GM21529 (cell line): ENCODE measurements around the gene PSKH1.
"Not testable (repeated sequence)": the region's sequence is repeated elsewhere in the genome, so short reads cannot be mapped to it uniquely, and the experiment has no call there.

ENCODE experiments used
- ATAC-seq: cut with Tn5 transposase; IDR thresholded peaks from one replicate; pipeline ENCODE4 v1.9.1; 2021; ENCODE audit not compliant: unreplicated experiment

PSKH1 gene

GRCh38 chr16:67957622-67958021 is 64.6 kb downstream of the PSKH1 start:
- no peak for ATAC-seq

- no peak for ATAC-seq
Observed at GRCh38 chr16:67959536-67960329, 66.7 kb downstream of the PSKH1 start.

- ATAC-seq = no peak
Observed at GRCh38 chr16:67961551-67961957, 68.5 kb downstream of the PSKH1 start.

GRCh38 chr16:67962135-67962534 is 69.1 kb downstream of the PSKH1 start:
- ATAC-seq = no peak

GRCh38 chr16:67963292-67963661 is 70.2 kb downstream of the PSKH1 start:
- ATAC-seq = no peak

- no peak for ATAC-seq
Observed at GRCh38 chr16:67963662-67964321, 70.7 kb downstream of the PSKH1 start.

- ATAC-seq = no peak
Observed at GRCh38 chr16:67964477-67965131, 71.5 kb downstream of the PSKH1 start.

GRCh38 chr16:67965668-67966548 is 72.9 kb downstream of the PSKH1 start:
- ATAC-seq = no peak

GRCh38 chr16:67966549-67967182 is 73.6 kb downstream of the PSKH1 start:
- no peak for ATAC-seq

- no peak for ATAC-seq
Observed at GRCh38 chr16:67967183-67967957, 74.3 kb downstream of the PSKH1 start.

- ATAC-seq = peak; percentile 27
Observed at GRCh38 chr16:67967958-67968399, 74.9 kb downstream of the PSKH1 start.

GRCh38 chr16:67968400-67969253 is 75.6 kb downstream of the PSKH1 start, which contains the start of gene SLC12A4:
TSS of gene SLC12A4 (minus strand) at chr16:67968637. CDS start at chr16:67968553, 84 bp downstream.
- peak; percentile 78 for ATAC-seq

- no peak for ATAC-seq
Observed at GRCh38 chr16:67969254-67970039, 76.4 kb downstream of the PSKH1 start.

- ATAC-seq = no peak
Observed at GRCh38 chr16:67971111-67971510, 78.1 kb downstream of the PSKH1 start.

- ATAC-seq = not testable (repeated sequence)
Observed at GRCh38 chr16:67972285-67972684, 79.2 kb downstream of the PSKH1 start.

GRCh38 chr16:67975321-67976105 is 82.5 kb downstream of the PSKH1 start:
- no peak for ATAC-seq

GRCh38 chr16:67976205-67976604 is 83.2 kb downstream of the PSKH1 start:
- ATAC-seq = no peak
